GM12878 (cell line): Measurements from ENCODE around the gene DPP6. TPM values are rescaled to one million over a fixed set of nuclear protein-coding genes. Genes with fewer than 3 reads are reported as not detected.

Experiments used
- ATAC-seq: fragments of 200-7000 bp; cut with Tn5 transposase; 3 replicates; pipeline ENCODE4 v1.9.1; 2020; ENCODE audit warnings: mild to moderate bottlenecking, moderate library complexity
- BruUV-seq: library from RNA; stranded (reverse); fragments of 400-500 nt; replicated peaks from 2 replicates; lab custom pipeline; 2021; lab: Mats Ljungman, UMichigan
- CTCF ChIA-PET: fragments of 300-600 bp; sonication (Branson Sonifier 250); formaldehyde crosslinking; extraction: SDS; loops from one replicate; lab custom pipeline; 2021; ENCODE audit warnings: inconsistent platforms; lab: Yijun Ruan, JAX
- POLR2A ChIA-PET: fragments of 350-600 bp; formaldehyde crosslinking; extraction: SDS; loops from one replicate; lab custom pipeline; 2021; ENCODE audit warnings: inconsistent platforms; lab: Charles Lee
- RAD21 ChIA-PET: fragments of 300-600 bp; sonication (Branson Sonifier 250); formaldehyde crosslinking; loops from one replicate; lab custom pipeline; 2023; ENCODE audit warnings: antibody characterized with exemption; ENCODE audit not compliant: unreplicated experiment; lab: Charles Lee
- SMC1A ChIA-PET: fragments of 300-600 bp; sonication (Branson Sonifier 250); formaldehyde crosslinking; loops from one replicate; lab custom pipeline; 2023; ENCODE audit not compliant: unreplicated experiment, uncharacterized antibody; lab: Charles Lee
- DNase-seq: peaks from one replicate; pipeline ENCODE4 v3.0.0-alpha.2; 2011; ENCODE audit warnings: low read depth, low spot score
- FAIRE-seq: peaks from 3 replicates; lab custom pipeline; 2011; peaks lifted over from hg19 to GRCh38; lab: Jason Lieb, UNC
- H2AFZ ChIP-seq: 2 replicates; pipeline ENCODE4 v1.6.0; 2011; ENCODE audit warnings: low read depth, low read length, control low read depth; ENCODE audit not compliant: control insufficient read depth
- H3K27ac ChIP-seq: 2 replicates; pipeline ENCODE4 v1.5.1; 2011; ENCODE audit warnings: control low read depth; ENCODE audit not compliant: control insufficient read depth, insufficient read depth
- H3K27me3 ChIP-seq, 2 experiments: replicated peaks in 1 of 2; 2 replicates each; pipeline versions ENCODE4 v1.6.0 to v1.6.1; 2011; ENCODE audit warnings: low read length in 1 of 2; ENCODE audit not compliant: control insufficient read depth in 2 of 2, insufficient read depth in 2 of 2
- H3K36me3 ChIP-seq, 2 experiments: 2 replicates each; pipeline ENCODE4 v1.5.1; 2011; ENCODE audit warnings: low read length in 1 of 2; ENCODE audit not compliant: control insufficient read depth in 2 of 2, insufficient read depth in 2 of 2
- H3K4me1 ChIP-seq: 2 replicates; pipeline ENCODE4 v1.6.1; 2011; ENCODE audit warnings: mild to moderate bottlenecking, low read length, moderate library complexity, mixed read lengths; ENCODE audit not compliant: control insufficient read depth, insufficient read depth
- H3K4me2 ChIP-seq: 2 replicates; pipeline ENCODE4 v1.6.0; 2011; ENCODE audit warnings: control low read depth; ENCODE audit not compliant: control insufficient read depth, insufficient read depth
- H3K4me3 ChIP-seq: fragments of 200-600 bp; sonication (generic); 2 replicates; pipeline ENCODE4 v1.5.1; 2016
- H3K79me2 ChIP-seq: 2 replicates; pipeline ENCODE4 v1.6.0; 2011; ENCODE audit warnings: low read length; ENCODE audit not compliant: control insufficient read depth, insufficient read depth
- H3K9ac ChIP-seq: 2 replicates; pipeline ENCODE4 v1.8.0; 2011; ENCODE audit warnings: low read length, control low read depth, mixed read lengths; ENCODE audit not compliant: control insufficient read depth, insufficient read depth
- H3K9me3 ChIP-seq: replicated peaks from 3 replicates; pipeline ENCODE4 v1.5.1; 2011; ENCODE audit warnings: mild to moderate bottlenecking, low read length; ENCODE audit not compliant: control insufficient read depth, insufficient read depth
- H4K20me1 ChIP-seq: 2 replicates; pipeline ENCODE4 v1.6.0; 2011; ENCODE audit not compliant: control insufficient read depth, insufficient read depth
- CHD4 ChIP-seq: fragments of 200-600 bp; sonication (generic); IDR thresholded peaks from 2 replicates; pipeline ENCODE4 v1.6.1; 2016; ENCODE audit warnings: mild to moderate bottlenecking
- IRF4 ChIP-seq: IDR thresholded peaks from 2 replicates; pipeline ENCODE4 v1.6.1; 2011; ENCODE audit warnings: low read depth, low read length
- KDM1A ChIP-seq: fragments of 200-600 bp; sonication (generic); IDR thresholded peaks from 2 replicates; pipeline ENCODE4 v1.6.1; 2016; ENCODE audit warnings: borderline replicate concordance
- NR2C2 ChIP-seq: IDR thresholded peaks from 2 replicates; pipeline ENCODE4 v1.6.1; 2011; ENCODE audit warnings: borderline replicate concordance, low read depth; ENCODE audit not compliant: control insufficient read depth, insufficient read length
- NR2F1 ChIP-seq: fragments of 450-650 bp; conservative IDR thresholded peaks from 2 replicates; pipeline ENCODE4 v1.6.1; 2017; ENCODE audit warnings: mild to moderate bottlenecking
- POLR2A ChIP-seq: IDR thresholded peaks from 2 replicates; pipeline ENCODE4 v1.6.1; 2011; ENCODE audit warnings: low read depth, mild to moderate bottlenecking, low read length
- YBX1 ChIP-seq: fragments of 450-650 bp; IDR thresholded peaks from 2 replicates; pipeline ENCODE4 v1.6.1; 2016; ENCODE audit warnings: antibody characterized with exemption
- ZBTB33 ChIP-seq: fragments of 450-650 bp; IDR thresholded peaks from 2 replicates; pipeline ENCODE4 v1.6.1; 2017; ENCODE audit warnings: mild to moderate bottlenecking
- WGBS: methylation state at CpG from one replicate; pipeline ENCODE4 v1.1.6; 2016; ENCODE audit warnings: low lambda C conversion rate; ENCODE audit not compliant: insufficient replicate concordance, insufficient coverage; ENCODE audit errors: missing lambda C conversion rate; 5-methylcytosine and 5-hydroxymethylcytosine counted together
- in situ Hi-C: fragments of 300-500 bp; cut with MboI; formaldehyde crosslinking; loops from 9 replicates; pipeline ENCODE4 v1.14.3; 2018; ENCODE audit warnings: mixed read lengths
- intact Hi-C: fragments of 100-400 bp; cut with micrococcal nuclease; formaldehyde crosslinking; loops from one replicate; pipeline ENCODE4 v1.14.2; 2022; ENCODE audit not compliant: unreplicated experiment
- polyA plus RNA-seq, 11 experiments: library from polyadenylated mRNA; depleted of rRNA in 4 of 11; unstranded in 6 of 11; stranded (reverse) in 5 of 11; fragments of >200 nt; fragmentation: Nextera tagmentation in 4 of 11; fragmentation: Illumina TruSeq in 1 of 11; extraction: Ambion mirVana in 4 of 11; extraction: Trizol in 1 of 11; gene quantifications; 1 replicate in 1 of 11; 2 replicates in 10 of 11; pipeline versions ENCODE4 v1.2.1 to v1.2.3, GENCODE V29; 2011 to 2016; ENCODE audit warnings: inconsistent platforms in 2 of 11, missing spikeins in 2 of 11, low read depth in 1 of 11
- total RNA-seq, 4 experiments: library from RNA; depleted of rRNA in 3 of 4; stranded (reverse); fragments of >200 nt in 3 of 4; fragmentation: Illumina TruSeq in 1 of 4; extraction: Trizol in 1 of 4; gene quantifications; 2 replicates each; pipeline versions ENCODE4 v1.2.1 to v1.2.3, GENCODE V29; 2013 to 2021

The DPP6 gene
- total and polyA plus RNA-seq, 10 of the 15 experiments (the other 5 are each of a cell fraction or from before 2014, with no cell fraction given): not detected

- Histone ChIP-seq H4K20me1 (no peaks in the 10 kb centered on the region), H3K79me2 (no peaks in the 10 kb centered on the region), H3K4me3 (no peak overlapping the region), H3K4me1 (no peaks in the 10 kb centered on the region), H3K27ac (no peak overlapping the region), H2AFZ (no peak overlapping the region), H3K9ac (no peak overlapping the region), H3K4me2 (no peak overlapping the region), H3K36me3 (no peaks in the 10 kb centered on the region), H3K9me3 (no peaks in the 10 kb centered on the region), H3K27me3 (no peaks in the 10 kb centered on the region)
- no peak for FAIRE-seq
- no peak for DNase-seq
- SMC1A ChIA-PET: no interaction called here
- ATAC-seq: no peak
- CTCF ChIA-PET: no interaction called here
- POLR2A ChIA-PET: no interaction called here
- 42% methylated on average over 9 of the region's 10 CpGs for WGBS
- intact Hi-C loops: no loop called here
- TF ChIP-seq ZBTB33: no peak
- TF ChIP-seq YBX1: no peak
- TF ChIP-seq CHD4: no peak
- no peak for TF ChIP-seq NR2C2
- TF ChIP-seq IRF4: no peak
- no peak for TF ChIP-seq NR2F1
- no peak for TF ChIP-seq POLR2A
- no peak for TF ChIP-seq KDM1A
- in situ Hi-C loops: no loop called here
- BruUV-seq: no TSS peak
- RAD21 ChIA-PET: no interaction called here
These were observed 624.4 kb downstream of the DPP6 start for GRCh38 chr7:154676422-154677073.
